Measurements from ENCODE around the gene ARHGEF39. TPM values are rescaled to one million over a fixed set of nuclear protein-coding genes. Genes with fewer than 3 reads are reported as not detected.

Gene ARHGEF39
- polyA plus RNA-seq, 2 of the 4 experiments (the other 2 are of a cell fraction), result 17.6 to 19.5 TPM

DNA sequence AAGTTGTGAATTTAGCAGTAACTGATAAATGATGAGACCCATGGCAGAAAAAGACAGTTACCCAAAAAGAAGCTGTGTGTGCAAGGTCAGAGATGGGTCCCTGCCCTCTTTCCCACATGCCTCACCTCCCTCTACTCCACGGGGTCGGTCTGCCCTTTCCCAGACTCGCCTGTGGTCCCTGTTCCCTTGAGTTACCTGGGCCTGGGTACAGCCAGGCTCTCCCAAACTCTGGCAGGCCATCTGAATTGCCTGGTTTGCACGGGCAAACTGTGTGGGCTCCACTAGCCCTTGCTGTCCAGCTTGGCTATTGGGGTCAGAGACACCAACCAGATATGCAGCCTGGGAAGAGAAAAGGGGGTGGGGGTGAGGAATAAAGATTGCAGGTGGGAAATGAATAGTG lies 43.2 kb upstream of the ARHGEF39 start:
- H3K4me3 ChIP-seq, result no peak overlapping the region
- H3K4me1 ChIP-seq, result no peaks in the 10 kb centered on the region
- ATAC-seq, result no peak
- ChIA-PET POLR2A (no interaction called here), CTCF (interaction anchor here (1.5 to 32.5 kb wide), 3 partner anchors 4 to 28 kb away, joined by 4 to 758 read pairs (median 758); partner anchors contain the start of genes CREB3, TLN1 and TPM2)
- no peak overlapping the region for H3K4me2 ChIP-seq
- DNase-seq (ENCODE audit: low read depth in 1 of 2, low spot score in 1 of 2), result no peak
- H3K9me3 ChIP-seq, result no peaks in the 10 kb centered on the region
- no peak for FAIRE-seq
- no peak overlapping the region for H3K27ac ChIP-seq
- TF ChIP-seq TFCP2L1 (CRISPR knock-in tag; IDR thresholded peaks at IDR 0.05) (no peak), CBX8 (IDR thresholded peaks at IDR 0.05) (no peak), FOSL2 (IDR thresholded peaks at IDR 0.05) (no peak), FOSL2 (CRISPR knock-in tag; IDR thresholded peaks at IDR 0.05) (no peak), NR3C1 (IDR thresholded peaks at IDR 0.05) (no peak), JUN (IDR thresholded peaks at IDR 0.05) (no peak), POLR2AphosphoS2 (conservative IDR thresholded peaks at IDR 0.05; ENCODE audit: low read length) (no peak), ZC3H11A (IDR thresholded peaks at IDR 0.05) (no peak), PHF8 (IDR thresholded peaks at IDR 0.05; ENCODE audit: borderline replicate concordance, low read depth) (no peak), HOXB13 (CRISPR knock-in tag; IDR thresholded peaks at IDR 0.05; ENCODE audit: low read depth) (no peak), CHD2 (IDR thresholded peaks at IDR 0.05; ENCODE audit: low read length, partially characterized antibody) (no peak), ZFP36 (IDR thresholded peaks at IDR 0.05; ENCODE audit: borderline replicate concordance, partially characterized antibody) (no peak), HOXA7 (CRISPR knock-in tag; IDR thresholded peaks at IDR 0.05) (no peak), EHMT2 (IDR thresholded peaks at IDR 0.05; ENCODE audit: low read depth) (no peak)
- TF ChIP-seq, protein P1, sequence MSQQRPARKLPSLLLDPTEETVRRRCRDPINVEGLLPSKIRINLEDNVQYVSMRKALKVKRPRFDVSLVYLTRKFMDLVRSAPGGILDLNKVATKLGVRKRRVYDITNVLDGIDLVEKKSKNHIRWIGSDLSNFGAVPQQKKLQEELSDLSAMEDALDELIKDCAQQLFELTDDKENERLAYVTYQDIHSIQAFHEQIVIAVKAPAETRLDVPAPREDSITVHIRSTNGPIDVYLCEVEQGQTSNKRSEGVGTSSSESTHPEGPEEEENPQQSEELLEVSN (IDR thresholded peaks at IDR 0.05; ENCODE audit: borderline replicate concordance, low read depth), result no peak
- TF ChIP-seq, protein P2, sequence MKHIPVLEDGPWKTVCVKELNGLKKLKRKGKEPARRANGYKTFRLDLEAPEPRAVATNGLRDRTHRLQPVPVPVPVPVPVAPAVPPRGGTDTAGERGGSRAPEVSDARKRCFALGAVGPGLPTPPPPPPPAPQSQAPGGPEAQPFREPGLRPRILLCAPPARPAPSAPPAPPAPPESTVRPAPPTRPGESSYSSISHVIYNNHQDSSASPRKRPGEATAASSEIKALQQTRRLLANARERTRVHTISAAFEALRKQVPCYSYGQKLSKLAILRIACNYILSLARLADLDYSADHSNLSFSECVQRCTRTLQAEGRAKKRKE (CRISPR knock-in tag; IDR thresholded peaks at IDR 0.05; ENCODE audit: low read depth), result no peak
- TF ChIP-seq, protein P3, sequence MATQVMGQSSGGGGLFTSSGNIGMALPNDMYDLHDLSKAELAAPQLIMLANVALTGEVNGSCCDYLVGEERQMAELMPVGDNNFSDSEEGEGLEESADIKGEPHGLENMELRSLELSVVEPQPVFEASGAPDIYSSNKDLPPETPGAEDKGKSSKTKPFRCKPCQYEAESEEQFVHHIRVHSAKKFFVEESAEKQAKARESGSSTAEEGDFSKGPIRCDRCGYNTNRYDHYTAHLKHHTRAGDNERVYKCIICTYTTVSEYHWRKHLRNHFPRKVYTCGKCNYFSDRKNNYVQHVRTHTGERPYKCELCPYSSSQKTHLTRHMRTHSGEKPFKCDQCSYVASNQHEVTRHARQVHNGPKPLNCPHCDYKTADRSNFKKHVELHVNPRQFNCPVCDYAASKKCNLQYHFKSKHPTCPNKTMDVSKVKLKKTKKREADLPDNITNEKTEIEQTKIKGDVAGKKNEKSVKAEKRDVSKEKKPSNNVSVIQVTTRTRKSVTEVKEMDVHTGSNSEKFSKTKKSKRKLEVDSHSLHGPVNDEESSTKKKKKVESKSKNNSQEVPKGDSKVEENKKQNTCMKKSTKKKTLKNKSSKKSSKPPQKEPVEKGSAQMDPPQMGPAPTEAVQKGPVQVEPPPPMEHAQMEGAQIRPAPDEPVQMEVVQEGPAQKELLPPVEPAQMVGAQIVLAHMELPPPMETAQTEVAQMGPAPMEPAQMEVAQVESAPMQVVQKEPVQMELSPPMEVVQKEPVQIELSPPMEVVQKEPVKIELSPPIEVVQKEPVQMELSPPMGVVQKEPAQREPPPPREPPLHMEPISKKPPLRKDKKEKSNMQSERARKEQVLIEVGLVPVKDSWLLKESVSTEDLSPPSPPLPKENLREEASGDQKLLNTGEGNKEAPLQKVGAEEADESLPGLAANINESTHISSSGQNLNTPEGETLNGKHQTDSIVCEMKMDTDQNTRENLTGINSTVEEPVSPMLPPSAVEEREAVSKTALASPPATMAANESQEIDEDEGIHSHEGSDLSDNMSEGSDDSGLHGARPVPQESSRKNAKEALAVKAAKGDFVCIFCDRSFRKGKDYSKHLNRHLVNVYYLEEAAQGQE (IDR thresholded peaks at IDR 0.05), result no peak
- 95% methylated on average over 4 of the region's 4 CpGs for WGBS (ENCODE audit: missing lambda C conversion rate)

DNA sequence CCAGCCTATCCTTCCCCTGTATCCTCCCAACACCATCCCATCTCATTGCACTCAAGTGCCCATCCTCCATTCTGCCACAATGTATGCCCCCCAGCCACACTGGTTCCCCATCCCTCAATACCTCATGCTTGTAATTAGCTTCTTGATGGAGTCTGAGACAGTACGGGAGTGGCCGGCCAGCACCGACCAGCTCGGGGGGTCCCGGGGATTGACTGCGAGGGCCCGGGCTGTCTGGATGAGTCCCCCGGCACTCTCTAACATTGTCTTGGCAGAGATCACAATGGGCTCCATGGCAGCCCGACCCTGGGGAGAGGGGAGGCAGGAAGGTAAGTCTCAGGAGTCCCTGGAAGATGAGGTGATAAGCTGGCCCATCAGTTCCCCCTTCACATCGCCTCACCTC lies 42.0 kb upstream of the ARHGEF39 start:
- FAIRE-seq (no peak), DNase-seq (ENCODE audit: low read depth in 1 of 2, low spot score in 1 of 2) (no peak), ATAC-seq (no peak)
- H3K9me3 ChIP-seq, result no peaks in the 10 kb centered on the region
- H3K27ac ChIP-seq, result no peak overlapping the region
- H3K4me2 ChIP-seq, result no peak overlapping the region
- POLR2A ChIA-PET, result interaction anchor here (1.5 kb wide), 1 partner anchor 11 kb away, joined by 4 read pairs; no protein-coding TSS in a partner anchor
- no peak overlapping the region for H3K4me3 ChIP-seq
- no peak for TF ChIP-seq MAZ (IDR thresholded peaks at IDR 0.05; ENCODE audit: borderline replicate concordance, low read depth, low read length)
- TF ChIP-seq, protein P2 (CRISPR knock-in tag; IDR thresholded peaks at IDR 0.05; ENCODE audit: low read depth), result no peak
- no peaks in the 10 kb centered on the region for H3K4me1 ChIP-seq
- CTCF ChIA-PET, result interaction anchor here (1.2 to 32.5 kb wide), 5 partner anchors 3 to 590 kb away, joined by 3 to 758 read pairs (median 16); partner anchors contain the start of genes CCDC107, CREB3, RMRP and TLN1
- 89% methylated on average over 9 of the region's 10 CpGs for WGBS (ENCODE audit: missing lambda C conversion rate)

All from A549 (cell line).